ENCODE measurements around the gene USP7.

GRCh38 chr16:8998108-8998507 lies 34.4 kb upstream of the USP7 start:
- TF ChIP-seq CTCF (IDR thresholded peaks at IDR 0.05) = no peak
- TF ChIP-seq POLR2A (IDR thresholded peaks at IDR 0.05) = no peak
